HFF-Myc (cell line): Measurements from ENCODE around the gene CARS1.

ENCODE experiments used
- DNase-seq: peaks from one replicate; pipeline ENCODE4 v3.0.0-alpha.2; 2011; ENCODE audit warnings: low read depth; ENCODE audit errors: extremely low read depth
- H3K4me3 ChIP-seq: replicated peaks from 2 replicates; pipeline ENCODE4 v1.5.1; 2011; ENCODE audit warnings: low read depth, mild to moderate bottlenecking, control low read depth, low read length
- CTCF ChIP-seq: IDR thresholded peaks from 2 replicates; pipeline ENCODE4 v1.5.1; 2012; ENCODE audit warnings: mild to moderate bottlenecking, low read depth, low read length, control low read depth; ENCODE audit errors: missing control alignments

CARS1 gene

GRCh38 chr11:2974272-2974671 is 83.0 kb downstream of the CARS1 start:
- H3K4me3 ChIP-seq = no peak overlapping the region
- no peak for TF ChIP-seq CTCF
- no peak for DNase-seq

GRCh38 chr11:2968341-2968900 is 88.8 kb downstream of the CARS1 start:
- no peak overlapping the region for H3K4me3 ChIP-seq
- DNase-seq = no peak
- no peak for TF ChIP-seq CTCF

GRCh38 chr11:2964782-2965181 is 92.4 kb downstream of the CARS1 start:
- DNase-seq = no peak
- TF ChIP-seq CTCF = no peak

GRCh38 chr11:2963761-2964160 is 93.5 kb downstream of the CARS1 start:
- no peak for TF ChIP-seq CTCF
- no peak for DNase-seq
- H3K4me3 ChIP-seq = no peak overlapping the region

More at GRCh38 chr11:2964782-2965181, 92.4 kb downstream of the CARS1 start:
- H3K4me3 ChIP-seq = no peak overlapping the region

- DNase-seq = no peak
- no peak for TF ChIP-seq CTCF
- no peak overlapping the region for H3K4me3 ChIP-seq
These were observed 94.0 kb downstream of the CARS1 start for GRCh38 chr11:2963112-2963754.

GRCh38 chr11:2961080-2961479 is 96.1 kb downstream of the CARS1 start:
- DNase-seq = no peak
- TF ChIP-seq CTCF = no peak
- H3K4me3 ChIP-seq = no peak overlapping the region

GRCh38 chr11:2960139-2960538 is 97.1 kb downstream of the CARS1 start:
- H3K4me3 ChIP-seq = no peak overlapping the region
- no peak for TF ChIP-seq CTCF
- no peak for DNase-seq
